Endothelial cell of umbilical vein (primary cell): Measurements from ENCODE around the gene HECTD4. TPM values are rescaled to one million over a fixed set of nuclear protein-coding genes. Genes with fewer than 3 reads are reported as not detected.
"Not testable (repeated sequence)": the region's sequence is repeated elsewhere in the genome, so short reads cannot be mapped to it uniquely, and the experiment has no call there.

Source experiments
- BruUV-seq: library from RNA; stranded (reverse); fragments of 400-500 nt; replicated peaks from 2 replicates; lab custom pipeline; 2021; lab: Mats Ljungman, UMichigan
- CTCF ChIA-PET: fragments of 300-600, 350-600 bp; sonication (Branson Sonifier 250); formaldehyde crosslinking; loops from one replicate; lab custom pipeline; 2021; ENCODE audit warnings: antibody characterized with exemption, inconsistent platforms; lab: Charles Lee
- POLR2A ChIA-PET: fragments of 300-600, 350-600 bp; sonication (Branson Sonifier 250); formaldehyde crosslinking; loops from one replicate; lab custom pipeline; 2021; ENCODE audit warnings: antibody characterized with exemption, inconsistent platforms; lab: Charles Lee
- DNase-seq: peaks from one replicate; pipeline ENCODE4 v3.0.0-alpha.2; 2011; ENCODE audit warnings: low read depth, low spot score
- FAIRE-seq: peaks from 2 replicates; lab custom pipeline; 2011; peaks lifted over from hg19 to GRCh38; lab: Jason Lieb, UNC
- H2AFZ ChIP-seq: 2 replicates; pipeline ENCODE4 v1.6.0; 2012; ENCODE audit warnings: low read depth, low read length, control low read depth, inconsistent platforms
- H3K27ac ChIP-seq: 2 replicates; pipeline ENCODE4 v1.5.1; 2011; ENCODE audit warnings: low read depth, mild to moderate bottlenecking, control low read depth, low read length, moderate library complexity; ENCODE audit not compliant: insufficient read depth
- H3K27me3 ChIP-seq, 2 experiments: 2 replicates each; pipeline versions ENCODE4 v1.6.0 to v1.6.1; 2011; ENCODE audit warnings: low read length in 2 of 2, mixed read lengths in 1 of 2; ENCODE audit not compliant: control insufficient read depth in 2 of 2, insufficient read depth in 2 of 2
- H3K36me3 ChIP-seq, 2 experiments: 2 replicates in 1 of 2; 3 replicates in 1 of 2; pipeline ENCODE4 v1.5.1; 2011; ENCODE audit warnings: low read length in 2 of 2, mild to moderate bottlenecking in 1 of 2, moderate library complexity in 1 of 2; ENCODE audit not compliant: control insufficient read depth in 2 of 2, insufficient read depth in 2 of 2; ENCODE audit errors: extremely low read depth in 1 of 2
- H3K4me1 ChIP-seq: 3 replicates; pipeline ENCODE4 v1.5.1; 2011; ENCODE audit warnings: mild to moderate bottlenecking, low read length; ENCODE audit not compliant: control insufficient read depth, insufficient read depth; ENCODE audit errors: extremely low read depth
- H3K4me2 ChIP-seq: 2 replicates; pipeline ENCODE4 v1.6.1; 2011; ENCODE audit warnings: low read length, control low read depth, mixed read lengths; ENCODE audit not compliant: insufficient read depth
- H3K4me3 ChIP-seq, 3 experiments: fragments of 200-600 bp in 1 of 3; sonication (generic), shearing (Covaris generic) in 1 of 3; replicated peaks in 1 of 3; 2 replicates each; pipeline ENCODE4 v1.5.1; 2011 to 2016; ENCODE audit warnings: control low read depth in 3 of 3, low read length in 3 of 3, mild to moderate bottlenecking in 2 of 3, inconsistent platforms in 1 of 3, low read depth in 1 of 3, moderate library complexity in 1 of 3; ENCODE audit not compliant: insufficient read depth in 1 of 3
- H3K79me2 ChIP-seq: 2 replicates; pipeline ENCODE4 v1.6.0; 2012; ENCODE audit warnings: low read length, inconsistent platforms; ENCODE audit not compliant: control insufficient read depth, insufficient read depth
- H3K9ac ChIP-seq: replicated peaks from 2 replicates; pipeline ENCODE3; 2011; ENCODE audit warnings: low read length, control low read depth; ENCODE audit not compliant: insufficient read depth; ENCODE audit errors: extremely low read depth
- H3K9me1 ChIP-seq: replicated peaks from 3 replicates; pipeline ENCODE4 v1.6.0; 2011; ENCODE audit warnings: mild to moderate bottlenecking, low read length; ENCODE audit not compliant: control insufficient read depth, insufficient read depth; ENCODE audit errors: extremely low read depth
- H3K9me3 ChIP-seq: replicated peaks from 2 replicates; pipeline ENCODE4 v1.5.1; 2012; ENCODE audit warnings: low read length, inconsistent platforms; ENCODE audit not compliant: control insufficient read depth, insufficient read depth
- H4K20me1 ChIP-seq: replicated peaks from 2 replicates; pipeline ENCODE3; 2011; ENCODE audit warnings: mild to moderate bottlenecking, low read length; ENCODE audit not compliant: control insufficient read depth, insufficient read depth; ENCODE audit errors: extremely low read depth
- EZH2 ChIP-seq: IDR thresholded peaks from 2 replicates; pipeline ENCODE4 v1.6.1; 2012; ENCODE audit warnings: borderline replicate concordance, low read depth, mild to moderate bottlenecking, moderate library complexity, low read length, inconsistent platforms; ENCODE audit not compliant: severe bottlenecking
- FOS ChIP-seq: IDR thresholded peaks from 2 replicates; pipeline ENCODE4 v1.6.1; 2011; ENCODE audit warnings: mild to moderate bottlenecking, low read length, moderate library complexity, borderline replicate concordance; ENCODE audit not compliant: insufficient read depth
- POLR2A ChIP-seq: IDR thresholded peaks from 2 replicates; pipeline ENCODE4 v1.6.1; 2012; ENCODE audit warnings: low read depth, mild to moderate bottlenecking, control low read depth, low read length
- POLR2AphosphoS5 ChIP-seq: IDR thresholded peaks from 2 replicates; pipeline ENCODE4 v1.6.1; 2012; ENCODE audit warnings: low read depth, mild to moderate bottlenecking, control low read depth, low read length, moderate library complexity; ENCODE audit not compliant: insufficient read depth
- dilution Hi-C: fragments of 300-500 bp; cut with MboI; formaldehyde crosslinking; loops from one replicate; pipeline ENCODE4 v1.15.0; 2019; ENCODE audit warnings: low sequenced_read_pairs; ENCODE audit not compliant: extremely low pct_ligation_motif_present
- intact Hi-C: fragments of 100-400 bp; cut with micrococcal nuclease; formaldehyde crosslinking; loops from one replicate; pipeline ENCODE4 v1.10.0; 2022
- polyA plus RNA-seq, 4 experiments: library from polyadenylated mRNA; depleted of rRNA in 3 of 4; stranded (reverse) in 3 of 4; unstranded in 1 of 4; fragments of >200 nt; gene quantifications; 2 replicates each; pipeline versions ENCODE4 v1.2.1 to v1.2.3, GENCODE V29; 2011 to 2012; ENCODE audit warnings: missing spikeins in 1 of 4
- total RNA-seq: library from RNA; stranded (reverse); gene quantifications from 2 replicates; pipeline ENCODE4 v1.2.3, GENCODE V29; 2021

HECTD4 gene
- total and polyA plus RNA-seq, 2 donors (not counting 3 experiments of a cell fraction or from before 2014, with no cell fraction given), result 9.7 to 47.7 TPM

DNA sequence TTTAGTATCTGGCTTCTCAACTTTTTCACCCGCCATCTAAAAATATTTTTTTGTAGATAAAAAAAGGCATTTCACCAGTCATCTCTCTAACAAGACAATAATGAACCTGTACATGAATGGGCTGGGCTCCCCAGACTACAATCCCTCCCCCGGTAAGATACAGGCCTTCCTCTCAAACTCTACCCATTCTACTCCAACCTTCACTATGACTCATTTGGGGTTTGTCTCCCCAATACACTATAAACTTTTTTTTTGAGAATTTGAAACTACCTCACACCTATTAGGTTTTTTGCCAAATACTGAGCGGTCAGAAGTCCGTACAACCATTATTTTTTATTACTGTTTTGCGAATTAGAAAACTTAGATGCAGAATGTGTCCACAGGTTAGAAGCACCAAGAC lies 26.4 kb upstream of the HECTD4 start:
- Histone ChIP-seq H3K9me3 (no peaks in the 10 kb centered on the region), H3K36me3 (peaks cover 28 to 32% of the 10 kb centered on the region in 2 experiments), H3K27me3 (peaks cover 0 to under 1% of the 10 kb centered on the region in 2 experiments), H3K4me1 (peaks cover 20% of the 10 kb centered on the region), H3K79me2 (peaks cover 30% of the 10 kb centered on the region), H2AFZ (no peak overlapping the region), H3K9me1 (no peaks in the 10 kb centered on the region), H3K27ac (peak overlapping the region; percentile 77), H4K20me1 (no peaks in the 10 kb centered on the region), H3K4me2 (peak overlapping the region; percentile 86), H3K9ac (peak overlapping the region; percentile 83), H3K4me3 (peak overlapping the region; percentile 63 to 91 (median 89))
- TF ChIP-seq FOS (peak; percentile 21), EZH2 (no peak), POLR2AphosphoS5 (no peak)
- FAIRE-seq (no peak), DNase-seq (no peak)
- POLR2A ChIA-PET, result no interaction called here
- no TSS peak for BruUV-seq
- CTCF ChIA-PET, result no interaction called here
- dilution Hi-C loops, result no loop called here
- intact Hi-C loops, result loop anchor here (1.0 kb wide), 2 partner anchors 10 to 26 kb away; partner anchors contain the start of genes HECTD4 and PTPN11

DNA sequence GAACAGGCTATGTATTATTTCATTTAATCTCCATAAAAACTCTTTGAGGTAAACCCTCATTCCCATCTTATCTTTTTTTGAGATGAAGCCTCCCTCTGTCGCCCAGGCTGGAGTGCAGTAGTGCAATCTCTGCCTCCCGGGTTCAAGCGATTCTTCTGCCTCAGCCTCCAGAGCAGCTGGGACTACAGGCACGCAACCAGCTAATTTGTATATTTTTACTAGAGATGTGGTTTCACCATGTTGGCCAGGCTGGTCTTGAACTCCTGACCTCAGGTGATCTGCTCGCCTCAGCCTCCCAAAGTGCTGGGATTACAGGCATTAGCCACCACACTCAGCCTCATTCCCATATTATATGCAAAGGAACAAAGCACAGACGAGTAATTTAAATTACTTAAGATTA lies 25.5 kb upstream of the HECTD4 start:
- peak; percentile 7 for TF ChIP-seq POLR2A
- H4K20me1 ChIP-seq, H3K9me3 ChIP-seq, H3K27me3 ChIP-seq, H3K27ac ChIP-seq, CTCF ChIA-PET, H3K9me1 ChIP-seq, H2AFZ ChIP-seq, FAIRE-seq, intact Hi-C loops, POLR2A ChIA-PET, BruUV-seq, DNase-seq, dilution Hi-C loops: not testable (repeated sequence)
- H3K4me3 ChIP-seq, result peak overlapping the region; percentile 63 to 91 (median 89)
- H3K4me2 ChIP-seq, result peak overlapping the region; percentile 86
- H3K4me1 ChIP-seq, result peaks cover 20% of the 10 kb centered on the region
- peak overlapping the region; percentile 83 for H3K9ac ChIP-seq
- H3K79me2 ChIP-seq, result peaks cover 30% of the 10 kb centered on the region
- H3K36me3 ChIP-seq, result peaks cover 28 to 32% of the 10 kb centered on the region in 2 experiments
